Lower lobe of right lung (tissue), 2 donors: ENCODE data around the gene IL23R. TPM values are rescaled to one million over a fixed set of nuclear protein-coding genes. Genes with fewer than 3 reads are reported as not detected.

Experiments used
- ATAC-seq, 2 donors: fragments of 200-7000 bp; cut with Tn5 transposase; one replicate each; pipeline ENCODE4 v1.9.1; 2020 to 2022; ENCODE audit warnings: mild to moderate bottlenecking in 2 of 2, moderate library complexity in 2 of 2
- DNase-seq: peaks from one replicate; pipeline ENCODE4 v3.0.0-alpha.2; 2020
- H3K27ac ChIP-seq: fragments of 200-600 bp; one replicate; pipeline ENCODE4 v1.8.0; 2022
- H3K27me3 ChIP-seq: fragments of 200-600 bp; one replicate; pipeline ENCODE4 v1.8.0; 2022; ENCODE audit warnings: low read depth
- H3K36me3 ChIP-seq: fragments of 200-600 bp; one replicate; pipeline ENCODE4 v1.8.0; 2022; ENCODE audit warnings: mild to moderate bottlenecking
- H3K4me1 ChIP-seq: fragments of 200-600 bp; one replicate; pipeline ENCODE4 v1.8.0; 2022
- H3K4me3 ChIP-seq: fragments of 200-600 bp; one replicate; pipeline ENCODE4 v1.8.0; 2022; ENCODE audit warnings: mild to moderate bottlenecking
- H3K9me3 ChIP-seq: fragments of 200-600 bp; one replicate; pipeline ENCODE4 v1.8.0; 2022
- CTCF ChIP-seq: fragments of 200-600 bp; IDR thresholded peaks from one replicate; pipeline ENCODE4 v1.8.0; 2022; ENCODE audit warnings: antibody characterized with exemption, mild to moderate bottlenecking
- intact Hi-C: fragments of 100-400 bp; cut with DNase I; formaldehyde crosslinking; loops from one replicate; pipeline ENCODE4 v1.11.0; 2022
- total RNA-seq: library from RNA; stranded (reverse); fragmentation: NEBNext Ultra II Directional; extraction: Animal tissue kit (Norgen Biotek cat#: 25700); gene quantifications from one replicate; pipeline ENCODE4 v1.2.1, GENCODE V29; 2021
- donor health status: DM: no; HTN: yes; CAD: no; lungs with severe emphysema.

The IL23R gene
- total RNA-seq, 1 donor from 2014 or later: 0.18 TPM

DNA sequence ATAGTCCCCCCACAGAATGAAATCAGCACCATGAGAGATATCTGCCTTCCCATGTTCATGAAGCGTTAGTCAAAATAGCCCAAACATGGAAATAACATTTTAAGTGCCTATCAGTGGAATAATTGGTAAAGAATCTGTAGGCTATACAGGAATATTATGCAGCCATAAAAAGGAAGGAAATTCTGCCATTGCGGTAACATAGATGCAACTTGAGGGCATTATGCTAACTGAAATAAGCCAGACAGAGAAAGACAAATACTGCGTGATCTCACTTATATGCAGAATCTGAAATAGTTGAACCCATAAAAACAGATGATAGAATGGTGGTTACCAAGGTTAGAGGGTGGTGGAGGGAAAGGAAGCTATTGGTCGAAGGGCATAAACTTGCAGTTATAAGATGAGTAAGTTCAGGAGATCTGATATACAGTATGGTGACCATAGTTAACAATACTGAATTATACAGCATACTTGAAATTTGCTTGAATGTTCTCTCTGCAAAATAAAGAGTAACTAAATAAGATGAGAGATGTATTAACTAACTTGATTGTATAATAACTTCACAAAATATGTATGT lies 699 bp upstream of the IL23R start:
- DNase-seq (no peak), ATAC-seq (no peak)
- intact Hi-C loops: no loop called here
- H3K4me1 ChIP-seq: no peaks in the 10 kb centered on the region
- H3K27me3 ChIP-seq: no peaks in the 10 kb centered on the region
- H3K9me3 ChIP-seq: no peaks in the 10 kb centered on the region
- H3K4me3 ChIP-seq: no peak overlapping the region
- no peaks in the 10 kb centered on the region for H3K36me3 ChIP-seq
- H3K27ac ChIP-seq: no peak overlapping the region
- TF ChIP-seq CTCF: no peak

DNA sequence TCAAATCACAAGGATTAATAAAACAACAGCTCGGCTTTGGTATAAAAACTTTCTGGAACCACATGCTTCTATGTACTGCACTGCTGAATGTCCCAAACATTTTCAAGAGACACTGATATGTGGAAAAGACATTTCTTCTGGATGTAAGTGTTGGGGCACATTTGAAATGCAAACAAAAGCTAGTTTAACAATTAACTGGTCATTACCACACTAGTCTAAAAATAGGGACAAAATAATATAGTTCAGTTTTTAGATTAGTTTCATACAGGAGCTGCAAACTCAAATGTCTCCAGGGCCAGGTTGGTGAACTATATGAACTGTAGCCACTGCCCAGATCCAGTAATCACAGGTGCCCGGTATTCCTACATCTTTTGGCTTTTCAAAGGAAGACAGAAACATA lies 3.2 kb downstream of the IL23R start:
- no peak for TF ChIP-seq CTCF
- ATAC-seq (peak in 1 of 2 donors; percentile 39), DNase-seq (no peak)
- no peak overlapping the region for H3K4me3 ChIP-seq
- H3K27ac ChIP-seq: no peak overlapping the region
- no peaks in the 10 kb centered on the region for H3K36me3 ChIP-seq
- no peaks in the 10 kb centered on the region for H3K27me3 ChIP-seq
- no peaks in the 10 kb centered on the region for H3K9me3 ChIP-seq
- H3K4me1 ChIP-seq: no peaks in the 10 kb centered on the region
- intact Hi-C loops: no loop called here

DNA sequence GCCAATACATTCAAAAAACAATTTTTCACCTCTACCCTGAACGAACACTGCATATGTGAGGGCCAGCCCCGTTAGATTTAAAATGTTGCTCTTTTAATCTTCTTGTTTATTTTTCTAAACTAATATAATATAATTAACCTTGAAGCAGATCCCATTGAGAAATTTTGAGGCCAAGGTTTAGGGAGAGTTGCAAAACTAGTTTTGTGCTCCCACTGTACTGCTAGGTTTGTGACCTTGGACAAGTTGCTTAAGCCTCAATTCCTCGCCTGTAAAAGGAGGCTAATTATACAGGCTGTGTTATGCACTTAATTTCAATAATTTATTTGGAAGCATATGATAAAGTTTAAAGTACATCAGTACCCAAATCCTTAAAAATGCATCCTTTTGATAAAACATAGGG lies 3.7 kb downstream of the IL23R start:
- H3K27me3 ChIP-seq: no peaks in the 10 kb centered on the region
- H3K36me3 ChIP-seq: no peaks in the 10 kb centered on the region
- intact Hi-C loops: no loop called here
- no peak overlapping the region for H3K4me3 ChIP-seq
- DNase-seq (no peak), ATAC-seq (no peak)
- H3K9me3 ChIP-seq: no peaks in the 10 kb centered on the region
- no peak for TF ChIP-seq CTCF
- no peak overlapping the region for H3K27ac ChIP-seq
- H3K4me1 ChIP-seq: no peaks in the 10 kb centered on the region

- TF ChIP-seq CTCF: no peak
- no peak overlapping the region for H3K4me3 ChIP-seq
- H3K36me3 ChIP-seq: no peaks in the 10 kb centered on the region
- DNase-seq: no peak
- H3K9me3 ChIP-seq: no peaks in the 10 kb centered on the region
- intact Hi-C loops: no loop called here
- no peak for ATAC-seq
- H3K27ac ChIP-seq: no peak overlapping the region
- H3K4me1 ChIP-seq: no peaks in the 10 kb centered on the region
- no peaks in the 10 kb centered on the region for H3K27me3 ChIP-seq
These were observed 4.7 kb downstream of the IL23R start for GRCh38 chr1:67170751-67171573.

GRCh38 chr1:67171574-67171955 lies 5.3 kb downstream of the IL23R start:
- Histone ChIP-seq H3K9me3 (no peaks in the 10 kb centered on the region), H3K27me3 (no peaks in the 10 kb centered on the region), H3K4me1 (no peaks in the 10 kb centered on the region), H3K4me3 (no peak overlapping the region), H3K27ac (no peak overlapping the region), H3K36me3 (no peaks in the 10 kb centered on the region)
- no peak for TF ChIP-seq CTCF
- DNase-seq (no peak), ATAC-seq (no peak)
- intact Hi-C loops: no loop called here
